Measurements from ENCODE around the gene TMEM19. TPM values are rescaled to one million over a fixed set of nuclear protein-coding genes. Genes with fewer than 3 reads are reported as not detected.

Gene TMEM19
- total RNA-seq, 1 donor from 2014 or later: 13.7 TPM

GRCh38 chr12:71752891-71753290, 67.0 kb downstream of the TMEM19 start:
- no peak for TF ChIP-seq CTCF (IDR thresholded peaks at IDR 0.05; ENCODE audit: partially characterized antibody, unreplicated experiment)
- no peak overlapping the region for H3K27ac Mint-ChIP-seq (ENCODE audit: unreplicated experiment)
- DNase-seq: no peak
- H3K4me1 Mint-ChIP-seq (ENCODE audit: low read depth, unreplicated experiment): peaks cover 13% of the 10 kb centered on the region
- peaks cover 5% of the 10 kb centered on the region for H3K27me3 Mint-ChIP-seq (ENCODE audit: unreplicated experiment)
- no peak overlapping the region for H3K4me3 Mint-ChIP-seq (ENCODE audit: unreplicated experiment)
- no peaks in the 10 kb centered on the region for H3K36me3 Mint-ChIP-seq (ENCODE audit: unreplicated experiment)
- H3K9me3 Mint-ChIP-seq (ENCODE audit: unreplicated experiment): peaks cover 3% of the 10 kb centered on the region

Other genes with a start within 250 kb of the TMEM19 start
- 3.1 TPM for gene LGR5, start 246.3 kb upstream of the TMEM19 start, total RNA-seq (ENCODE audit: unreplicated experiment)
- 66.7 TPM for gene ZFC3H1, start 22.2 kb upstream of the TMEM19 start, total RNA-seq (ENCODE audit: unreplicated experiment)
- 7.9 TPM for gene THAP2, start 21.8 kb upstream of the TMEM19 start, total RNA-seq (ENCODE audit: unreplicated experiment)
- gene RAB21, start 68.8 kb downstream of the TMEM19 start, total RNA-seq (ENCODE audit: unreplicated experiment): 66.1 TPM
- 25.1 TPM for gene TBC1D15, start 153.7 kb downstream of the TMEM19 start, total RNA-seq (ENCODE audit: unreplicated experiment)

Measured in glutamatergic neuron (in vitro differentiated cells).